Measurements from ENCODE around the gene RBM39. TPM values are rescaled to one million over a fixed set of nuclear protein-coding genes. Genes with fewer than 3 reads are reported as not detected.
"Not testable (repeated sequence)": the region's sequence is repeated elsewhere in the genome, so short reads cannot be mapped to it uniquely, and the experiment has no call there.

The RBM39 gene
- total RNA-seq: 438 TPM

DNA sequence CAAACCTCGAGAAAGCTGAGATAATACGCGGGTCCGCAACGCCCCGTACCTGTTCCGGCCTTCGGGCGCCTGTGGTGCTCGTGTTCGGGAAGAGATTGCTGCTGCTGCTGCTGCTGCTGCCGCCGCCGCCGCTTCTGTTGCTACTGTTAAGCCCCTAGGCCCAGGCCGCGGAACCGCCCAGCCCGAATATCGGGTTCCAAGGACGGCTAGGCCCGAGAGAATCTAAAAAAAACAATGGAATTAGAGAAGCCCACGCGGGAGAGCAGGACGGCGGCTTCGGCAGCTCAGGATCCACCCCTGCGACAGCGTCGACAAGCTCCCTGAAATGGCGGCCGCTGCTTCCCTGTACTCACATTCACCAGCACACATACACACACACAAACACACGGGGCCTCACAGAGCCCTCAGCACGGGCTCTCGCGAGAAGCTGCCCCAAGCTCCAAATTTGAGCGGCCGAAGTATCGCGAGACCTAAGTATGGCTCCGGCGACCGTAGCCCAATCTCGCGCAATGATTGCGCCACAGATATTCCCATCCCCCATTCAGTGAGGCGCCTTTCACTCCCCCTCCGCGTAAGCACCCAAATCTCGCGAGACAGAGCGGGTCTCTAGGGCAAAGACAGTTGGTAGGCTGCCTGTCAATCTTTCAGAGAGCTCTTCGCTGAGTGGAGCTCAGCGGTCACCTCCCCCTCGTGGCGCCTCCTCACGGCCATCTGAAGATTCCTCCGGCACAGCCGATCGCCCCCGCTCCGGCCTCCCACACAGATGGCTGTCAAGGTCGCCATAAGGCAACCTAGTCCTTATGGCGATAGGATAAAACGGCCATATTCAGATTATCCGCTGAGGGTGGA lies at the start of gene RBM39:
Gene RBM39, minus strand, starts transcription at position 369 of the 849 bp plus-strand sequence. CDS start 1,386 bp downstream, outside the sequence.
- ATAC-seq (peak; percentile 98), DNase-seq (ENCODE audit: low spot score) (peak; percentile 100)
- intact Hi-C loops (cut with DNase I): no loop called here

DNA sequence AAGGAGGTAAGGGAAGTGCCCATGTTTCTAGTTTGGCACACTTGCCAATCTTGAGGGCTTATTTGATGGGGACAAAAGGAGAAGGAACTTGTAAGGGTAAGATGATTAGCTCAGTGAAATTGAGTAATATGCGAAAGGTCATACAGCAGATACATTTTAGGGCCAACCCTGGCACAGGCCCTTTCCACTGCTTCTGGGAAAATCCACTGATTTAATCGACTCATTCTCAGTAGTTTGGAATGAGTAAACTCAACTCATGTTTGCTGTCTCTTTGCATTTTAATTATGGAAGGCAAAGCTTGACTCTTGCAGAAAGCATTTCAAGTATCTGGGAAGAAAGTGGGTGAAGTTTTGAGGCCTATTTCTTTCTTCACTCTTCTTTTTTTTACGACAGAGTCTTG lies 49.8 kb upstream of the RBM39 start:
- ATAC-seq: peak; percentile 71
- intact Hi-C loops (cut with DNase I): no loop called here

DNA sequence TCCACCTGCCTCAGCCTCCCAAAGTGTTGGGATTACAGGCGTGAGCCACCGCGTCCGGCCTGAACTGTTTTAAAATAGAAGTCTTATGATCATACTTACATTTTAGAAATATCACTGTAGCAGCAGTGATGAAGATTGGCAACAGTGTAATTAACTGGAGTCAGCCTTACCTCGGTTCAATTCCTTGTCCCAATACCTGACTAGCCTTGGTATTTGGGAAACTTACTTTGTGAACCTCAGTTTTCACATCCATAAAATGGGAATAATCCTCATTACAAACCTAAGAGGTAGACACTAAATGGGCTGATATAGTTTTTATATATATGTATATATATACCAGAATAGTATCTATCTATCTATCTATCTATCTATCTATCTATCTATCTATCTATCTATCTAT lies 49.0 kb upstream of the RBM39 start:
- no peak for DNase-seq (ENCODE audit: low spot score)
- intact Hi-C loops (cut with DNase I): no loop called here
- no peak for ATAC-seq

More for the DNA sequence above, 49.8 kb upstream of the RBM39 start:
- no peak for DNase-seq (ENCODE audit: low spot score)

DNA sequence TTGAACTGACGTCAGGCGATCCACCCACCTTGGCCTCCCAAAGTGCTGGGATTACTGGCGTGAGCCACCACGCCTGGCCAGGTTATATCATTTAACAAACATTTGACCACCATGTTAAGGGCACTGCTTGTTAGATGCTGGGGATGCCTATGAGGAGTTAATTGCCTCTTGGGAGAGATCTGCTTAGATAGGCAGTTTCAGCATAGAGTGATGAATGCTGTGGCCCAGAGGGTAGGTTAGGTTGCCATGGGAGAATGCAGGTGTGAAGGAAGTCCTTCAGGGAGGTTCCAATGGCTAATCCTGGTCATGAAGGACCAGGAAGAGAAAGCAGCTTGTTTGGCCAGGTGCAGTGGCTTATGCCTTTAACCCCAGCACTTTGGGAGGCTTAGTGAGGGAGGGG lies 46.7 kb upstream of the RBM39 start:
- ATAC-seq: no peak

DNA sequence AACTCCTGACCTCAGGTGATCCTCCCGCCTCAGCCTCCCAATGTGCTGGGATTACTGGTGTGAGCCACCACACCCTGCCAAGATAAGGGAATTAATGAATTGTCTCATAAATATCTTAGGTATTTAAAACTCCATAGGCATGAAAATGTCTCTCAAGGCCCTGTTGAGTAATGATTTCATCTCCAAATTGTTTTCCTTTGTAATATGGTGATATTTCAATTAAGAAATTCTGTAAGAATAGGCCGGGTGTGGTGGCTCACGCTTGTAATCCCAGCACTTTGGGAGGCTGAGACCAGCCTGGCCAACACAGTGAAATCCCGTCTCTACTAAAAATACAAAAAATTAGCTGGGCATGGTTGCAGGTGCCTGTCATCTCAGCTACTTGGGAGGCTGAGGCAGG lies 43.5 kb upstream of the RBM39 start:
- DNase-seq (ENCODE audit: low spot score): not testable (repeated sequence)

More for the DNA sequence above, 46.7 kb upstream of the RBM39 start:
- intact Hi-C loops (cut with DNase I): no loop called here
- no peak for DNase-seq (ENCODE audit: low spot score)

DNA sequence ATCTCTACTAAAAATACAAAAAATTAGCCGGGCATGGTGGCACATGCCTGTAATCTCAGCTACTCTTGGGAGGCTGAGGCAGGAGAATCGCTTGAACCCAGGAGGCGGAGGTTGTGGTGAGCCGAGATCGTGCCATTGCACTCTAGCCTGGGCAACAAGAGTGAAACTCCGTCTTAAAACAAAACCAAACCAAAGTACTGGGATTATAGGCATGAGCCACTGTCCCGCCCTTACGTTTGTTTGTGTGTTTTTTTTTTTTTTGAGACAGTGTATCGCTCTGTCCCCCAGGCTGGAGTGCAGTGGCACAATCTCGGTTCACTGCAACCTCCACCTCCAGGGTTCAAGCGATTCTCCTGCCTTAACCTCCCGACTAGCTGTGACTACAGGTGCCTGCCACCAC lies 41.8 kb upstream of the RBM39 start:
- ATAC-seq; intact Hi-C loops (cut with DNase I); DNase-seq (ENCODE audit: low spot score): not testable (repeated sequence)

More for the DNA sequence above, 43.5 kb upstream of the RBM39 start:
- ATAC-seq; intact Hi-C loops (cut with DNase I): not testable (repeated sequence)

DNA sequence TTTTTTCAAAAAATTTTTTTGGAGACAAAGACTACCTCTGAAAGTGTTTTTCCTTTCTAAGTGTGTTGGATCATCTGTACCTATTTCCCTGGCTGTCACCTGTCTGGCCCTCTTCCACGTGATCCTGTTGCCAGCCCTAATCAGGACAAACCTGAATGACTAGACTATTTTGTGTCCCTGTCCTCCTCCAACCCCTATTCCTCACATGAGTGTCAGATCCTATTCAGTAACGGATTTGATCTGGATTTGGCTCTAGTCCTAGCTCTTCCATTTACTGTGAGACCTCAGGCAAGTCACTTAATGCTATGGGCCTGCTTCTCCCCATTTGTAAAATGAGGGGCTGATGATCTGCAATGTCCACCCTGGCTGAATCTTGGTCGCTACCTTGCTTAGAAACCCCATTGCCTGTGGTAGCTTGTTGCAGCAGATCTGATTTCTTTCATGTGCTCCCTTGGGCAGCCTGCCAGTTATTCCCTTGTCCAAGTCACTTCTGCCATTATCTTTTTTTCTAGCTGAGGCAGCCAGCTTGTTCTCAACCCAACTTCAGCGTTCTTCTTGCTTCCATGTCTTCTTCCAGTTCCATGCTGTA lies 34.5 kb upstream of the RBM39 start:
- intact Hi-C loops (cut with DNase I): no loop called here
- peak; percentile 73 for DNase-seq (ENCODE audit: low spot score)
- ATAC-seq: no peak

DNA sequence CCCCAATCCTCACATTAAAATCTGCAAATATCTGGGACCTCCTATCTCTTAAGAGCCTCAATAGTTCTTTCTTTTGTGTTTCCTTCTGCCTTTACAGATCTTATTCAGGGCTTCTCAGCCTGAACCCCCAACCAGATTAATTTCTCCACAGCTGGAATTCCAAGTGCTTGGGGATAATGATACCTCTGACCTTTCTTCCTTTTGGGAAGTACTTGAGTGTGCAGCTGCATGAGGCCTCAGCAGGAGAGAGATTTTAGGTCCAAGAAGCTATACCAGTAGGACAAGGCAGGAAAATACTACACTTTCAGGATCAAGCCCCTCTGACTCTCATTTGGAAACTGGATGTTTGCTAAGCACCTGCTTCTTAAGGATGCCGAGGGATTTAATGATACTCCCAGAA lies 32.3 kb upstream of the RBM39 start:
- intact Hi-C loops (cut with DNase I): no loop called here
- no peak for DNase-seq (ENCODE audit: low spot score)
- ATAC-seq: no peak

DNA sequence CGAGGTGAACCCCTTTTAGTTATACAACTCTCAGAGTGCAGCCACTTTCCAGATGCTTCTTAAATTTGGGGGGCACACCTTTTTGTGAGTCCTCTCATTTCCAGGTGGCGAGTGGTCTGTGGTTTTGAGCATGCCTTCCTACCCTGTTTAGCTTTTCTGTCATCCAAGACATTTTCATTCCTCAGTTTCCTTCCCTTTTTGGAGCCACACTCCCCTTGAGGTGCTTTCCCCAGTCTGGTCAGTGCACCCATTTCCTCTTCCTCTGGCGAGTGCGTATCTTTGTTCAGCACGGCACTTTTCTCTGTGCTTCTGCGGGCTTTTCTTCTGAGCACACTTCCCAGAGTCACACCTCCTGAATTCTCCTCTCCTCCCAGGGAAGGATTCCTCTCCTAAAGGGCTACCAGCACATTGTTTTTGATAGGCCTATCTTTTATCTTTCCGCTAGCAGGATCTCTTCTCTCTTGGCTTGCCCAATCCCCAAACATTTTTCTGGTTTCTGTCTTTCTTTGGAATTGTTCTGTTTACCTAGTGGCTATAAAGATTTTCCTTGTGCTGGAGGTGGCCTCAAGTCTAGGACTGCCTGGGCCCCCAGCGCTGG lies 31.2 kb upstream of the RBM39 start:
- DNase-seq (ENCODE audit: low spot score) (no peak), ATAC-seq (no peak)
- intact Hi-C loops (cut with DNase I): no loop called here

DNA sequence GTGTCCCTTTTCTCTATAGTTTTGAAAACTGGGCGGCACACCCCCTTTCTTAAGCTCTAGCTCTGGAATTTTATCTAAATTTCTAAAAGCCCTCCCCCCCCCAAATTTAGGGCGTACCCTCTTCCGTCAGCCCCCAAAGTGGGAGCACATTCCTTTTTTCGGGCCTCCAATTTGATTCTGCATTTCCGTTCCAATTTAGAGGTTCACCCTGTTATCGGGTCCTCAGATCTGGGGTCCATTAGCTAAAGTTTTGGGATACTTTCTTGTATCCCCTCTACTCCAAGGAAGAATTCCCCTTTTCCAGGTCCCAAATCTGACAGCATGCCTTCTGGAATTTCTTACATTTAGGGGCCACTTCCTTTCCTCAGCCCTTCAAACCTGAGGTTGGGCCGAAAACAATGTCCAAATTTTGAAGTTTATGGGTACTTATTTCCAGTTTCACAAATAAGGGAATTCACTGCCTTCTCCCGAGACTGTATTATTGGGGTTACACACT lies 30.6 kb upstream of the RBM39 start:
- DNase-seq (ENCODE audit: low spot score) (no peak), ATAC-seq (no peak)
- intact Hi-C loops (cut with DNase I): no loop called here

DNA sequence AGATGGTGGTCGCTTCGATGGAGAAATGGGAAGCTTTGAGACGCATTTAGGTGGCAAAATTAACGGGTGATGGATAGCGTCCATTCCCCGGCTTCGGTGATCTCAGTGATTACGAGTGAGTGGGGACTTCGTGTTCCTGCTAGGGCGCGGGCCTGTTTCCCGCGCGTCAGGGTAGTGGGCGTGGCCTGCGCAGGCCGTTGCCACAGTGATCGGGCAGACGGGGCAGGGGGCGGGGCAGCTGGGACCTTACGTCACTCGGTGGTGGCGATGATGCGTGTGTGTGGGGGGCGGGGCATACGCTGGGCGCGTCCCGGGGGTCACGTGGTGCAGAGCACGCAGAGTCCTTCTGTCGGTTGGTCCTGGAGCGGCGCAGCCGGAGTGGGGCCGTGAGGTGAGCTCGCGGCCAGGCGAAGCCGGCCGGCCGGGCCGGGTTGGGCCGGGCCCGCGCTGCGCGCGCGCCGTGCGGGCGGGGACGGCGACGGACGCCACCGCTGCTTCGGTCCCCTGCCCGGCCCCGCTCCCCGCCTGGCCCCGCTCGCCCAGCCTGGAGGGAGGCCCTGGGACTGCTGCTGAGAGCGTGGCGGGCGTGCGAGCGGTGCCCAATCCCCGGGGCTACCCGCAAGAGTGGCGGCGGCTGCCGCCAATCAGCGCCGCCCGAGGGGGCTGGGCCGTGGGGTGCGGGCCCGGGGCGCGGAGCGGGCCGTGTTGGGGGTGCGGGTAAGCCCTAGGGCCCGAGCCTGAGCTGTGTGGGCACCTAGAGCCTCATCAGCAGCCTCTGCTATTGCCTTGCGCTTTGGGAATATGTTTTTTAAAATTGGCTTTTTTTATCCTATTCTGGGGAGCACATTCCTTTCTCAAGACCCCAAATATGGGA lies 29.9 kb upstream of the RBM39 start, which contains the start of gene PHF20:
Gene PHF20, plus strand, starts transcription at position 327 of the 874 bp plus-strand sequence. CDS start 29,508 bp downstream, outside the sequence.
- peak; percentile 94 for ATAC-seq
- intact Hi-C loops (cut with DNase I): no loop called here
- peak; percentile 100 for DNase-seq (ENCODE audit: low spot score)

DNA sequence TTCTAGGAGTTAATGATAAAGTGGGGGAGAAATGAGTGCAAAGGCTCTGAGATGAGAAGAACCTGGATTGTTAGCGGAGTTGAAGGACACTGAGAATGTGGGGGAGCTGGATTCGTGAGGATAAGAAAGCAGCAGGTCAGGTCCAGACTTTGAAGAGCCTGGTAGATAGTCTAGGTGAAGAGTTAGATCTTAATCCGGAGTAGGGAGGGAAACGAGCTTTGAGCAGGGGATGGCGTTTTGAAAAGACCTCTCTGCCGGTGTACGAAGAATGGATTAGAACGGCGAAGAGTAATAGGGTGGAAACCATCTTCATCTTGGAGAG lies 29.3 kb upstream of the RBM39 start:
- intact Hi-C loops (cut with DNase I): no loop called here
- no peak for ATAC-seq
- DNase-seq (ENCODE audit: low spot score): no peak

DNA sequence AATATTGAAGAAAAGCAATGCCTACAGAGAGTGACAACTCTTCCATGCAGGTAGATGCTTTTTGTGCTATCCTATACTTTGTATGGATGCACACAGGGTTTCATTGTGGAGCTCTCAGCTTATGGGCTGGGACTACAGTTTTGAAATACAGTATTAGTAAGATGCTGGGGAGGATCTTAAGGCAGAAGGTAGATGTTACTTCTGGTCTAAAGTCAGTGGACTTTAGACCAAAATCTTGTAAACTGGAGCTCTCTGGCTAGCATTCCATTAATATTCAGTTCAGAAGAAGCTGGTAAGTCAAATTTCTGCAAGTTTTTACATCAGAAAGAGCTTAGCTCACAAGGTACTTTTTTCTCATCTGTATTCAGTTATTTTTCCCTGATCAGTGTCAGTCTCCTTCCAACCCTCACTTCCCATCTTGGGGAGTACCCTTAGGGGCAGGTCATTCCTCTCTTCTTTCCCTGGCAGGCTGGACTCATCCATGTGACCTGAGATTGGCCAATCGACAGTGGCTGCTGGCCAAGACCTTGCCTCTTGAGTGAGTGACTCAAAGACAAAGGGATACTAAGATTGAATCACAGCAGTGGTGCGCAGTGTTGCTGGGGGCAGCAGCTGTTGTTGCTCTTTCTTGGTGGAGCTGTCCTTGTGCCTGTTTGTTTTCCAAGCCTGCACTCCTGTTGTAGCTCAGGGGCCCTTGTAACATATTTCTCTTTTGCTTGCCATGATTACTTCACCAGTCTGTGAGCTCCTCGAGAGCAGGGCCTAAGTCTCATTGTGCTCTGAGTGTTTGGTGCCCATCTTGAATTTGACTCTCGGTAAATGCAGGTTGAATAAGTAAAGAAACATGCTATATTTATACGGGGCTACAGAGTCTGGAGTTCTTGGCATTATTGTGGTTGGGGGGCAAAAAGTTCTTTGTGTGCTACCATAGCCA lies 26.9 kb upstream of the RBM39 start:
- ATAC-seq (peak; percentile 88), DNase-seq (ENCODE audit: low spot score) (peak; percentile 97)
- intact Hi-C loops (cut with DNase I): no loop called here

DNA sequence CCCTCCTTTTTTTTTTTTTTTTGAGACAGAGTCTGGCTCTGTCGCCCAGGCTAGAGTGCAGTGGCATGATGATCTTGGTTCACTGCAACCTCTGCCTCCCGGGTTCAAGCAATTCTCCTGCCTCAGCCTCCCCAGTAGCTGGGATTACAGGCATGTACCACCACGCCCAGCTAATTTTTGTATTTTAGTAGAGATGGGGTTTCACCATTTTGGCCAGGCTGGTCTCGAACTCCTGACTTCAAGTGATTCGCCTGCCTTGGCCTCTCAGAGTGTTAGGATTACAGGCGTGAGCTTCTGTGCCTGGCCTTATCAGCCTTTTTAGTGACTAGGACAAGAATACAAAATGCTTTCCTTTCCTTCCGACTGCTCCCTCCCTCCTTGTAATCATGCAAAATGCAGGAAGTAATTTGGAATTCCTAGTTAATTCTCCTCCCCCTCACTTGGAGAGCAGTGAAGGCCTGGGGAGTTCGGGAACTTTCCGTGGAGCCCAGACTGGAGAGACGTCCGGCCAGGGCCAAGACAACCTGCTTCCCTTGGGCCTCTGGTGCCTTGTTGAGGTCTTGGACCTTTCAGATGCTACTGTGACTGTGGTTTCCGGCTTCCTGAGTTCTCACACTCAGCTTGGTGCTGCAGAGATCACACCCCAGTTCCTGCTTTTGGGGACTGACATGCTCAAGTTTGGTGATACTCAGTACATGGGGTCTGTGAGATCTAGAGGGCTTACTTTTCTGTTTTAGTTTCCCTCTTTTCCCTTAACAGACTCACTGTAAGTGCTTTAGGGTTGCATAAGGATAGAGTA lies 25.8 kb upstream of the RBM39 start:
- peak; percentile 78 for DNase-seq (ENCODE audit: low spot score)
- ATAC-seq: peak; percentile 22
- intact Hi-C loops (cut with DNase I): no loop called here

DNA sequence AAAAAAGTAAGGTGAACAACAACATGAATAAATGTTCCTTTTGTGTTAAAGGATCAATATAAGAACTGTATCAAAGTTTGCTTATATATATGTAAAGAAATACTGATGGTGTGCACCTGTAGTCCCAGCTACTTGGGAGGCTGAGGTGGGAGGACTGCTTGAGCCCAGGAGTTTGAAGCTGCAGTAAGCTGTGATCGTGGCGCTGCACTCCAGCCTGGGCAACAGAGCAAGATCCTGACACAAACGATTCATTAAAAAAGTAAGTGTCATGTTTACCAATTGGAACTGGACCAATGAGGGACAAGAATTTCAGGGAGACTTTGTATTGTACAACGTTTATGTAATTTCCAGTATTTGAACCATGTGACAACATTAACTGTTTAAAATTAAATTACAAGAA lies 24.8 kb upstream of the RBM39 start:
- no peak for ATAC-seq
- intact Hi-C loops (cut with DNase I): no loop called here
- DNase-seq (ENCODE audit: low spot score): no peak

DNA sequence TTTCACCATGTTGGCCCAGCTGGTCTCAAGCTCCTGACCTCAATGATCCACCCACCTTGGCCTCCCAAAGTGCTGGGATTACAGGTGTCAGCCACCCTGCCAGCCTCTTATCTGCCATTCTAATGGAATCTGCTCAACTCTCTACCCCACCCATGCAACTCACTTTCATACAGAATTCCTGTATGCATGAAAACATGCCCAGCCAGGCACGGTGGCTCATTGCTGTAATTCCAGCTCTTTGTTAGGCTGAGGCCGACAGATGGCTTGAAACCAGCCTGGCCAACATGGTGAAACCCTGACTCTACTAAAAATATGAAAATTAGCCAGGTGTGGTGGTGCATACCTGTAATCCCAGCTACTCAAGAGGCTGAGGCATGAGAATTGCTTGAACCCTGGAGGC lies 22.9 kb upstream of the RBM39 start:
- DNase-seq (ENCODE audit: low spot score); ATAC-seq; intact Hi-C loops (cut with DNase I): not testable (repeated sequence)

DNA sequence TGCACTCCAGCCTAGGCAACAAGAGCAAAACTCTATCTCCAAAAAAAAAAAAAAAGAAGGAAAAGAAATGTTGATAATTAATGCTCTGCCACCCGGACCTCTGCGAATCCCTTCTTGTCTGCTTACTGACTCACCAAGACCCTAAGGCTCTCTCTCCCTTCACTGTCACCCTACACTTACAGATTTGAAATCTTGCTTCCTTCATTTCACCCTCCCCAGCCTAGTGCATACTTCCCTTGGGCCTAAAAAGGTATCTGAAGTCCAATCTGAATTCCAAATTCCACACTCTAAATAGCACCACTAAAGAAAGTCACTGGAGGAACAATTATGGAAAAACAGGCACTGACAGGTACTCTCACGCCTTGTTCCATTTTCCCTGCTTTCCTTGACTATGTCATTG lies 20.4 kb upstream of the RBM39 start:
- ATAC-seq: no peak
- intact Hi-C loops (cut with DNase I): no loop called here
- no peak for DNase-seq (ENCODE audit: low spot score)
